GM19351 (cell line): ENCODE results near the gene BLOC1S5.

Experiments used
- ATAC-seq: cut with Tn5 transposase; IDR thresholded peaks from one replicate; pipeline ENCODE4 v1.9.1; 2021; ENCODE audit warnings: mild to moderate bottlenecking, moderate library complexity; ENCODE audit not compliant: unreplicated experiment

BLOC1S5 gene

GRCh38 chr6:8063761-8064637 lies at the start of gene BLOC1S5:
BLOC1S5 (minus strand) TSS chr6:8064389; CDS start chr6:8064376, 13 bp downstream.
- ATAC-seq: peak; percentile 83

- no peak for ATAC-seq
These were observed 49.0 kb upstream of the BLOC1S5 start for GRCh38 chr6:8113131-8113654.

- no peak for ATAC-seq
These were observed 46.5 kb upstream of the BLOC1S5 start for GRCh38 chr6:8110725-8111124.

GRCh38 chr6:8110117-8110721 lies 46.0 kb upstream of the BLOC1S5 start:
- ATAC-seq: peak; percentile 85

GRCh38 chr6:8108759-8109539 lies 44.8 kb upstream of the BLOC1S5 start:
- no peak for ATAC-seq

- ATAC-seq: no peak
These were observed 44.0 kb upstream of the BLOC1S5 start for GRCh38 chr6:8108031-8108660.

- ATAC-seq: no peak
These were observed 41.6 kb upstream of the BLOC1S5 start for GRCh38 chr6:8105791-8106190.

- no peak for ATAC-seq
These were observed 39.5 kb upstream of the BLOC1S5 start for GRCh38 chr6:8103726-8104125.

- ATAC-seq: peak; percentile 98
These were observed 38.2 kb upstream of the BLOC1S5 start, which contains the start of gene EEF1E1 for GRCh38 chr6:8102122-8102958. EEF1E1 (minus strand) TSS chr6:8102548; CDS start chr6:8102521, 27 bp downstream.

- ATAC-seq: no peak
These were observed 36.1 kb upstream of the BLOC1S5 start for GRCh38 chr6:8100159-8100854.

GRCh38 chr6:8090650-8091049 lies 26.5 kb upstream of the BLOC1S5 start:
- ATAC-seq: no peak

- no peak for ATAC-seq
These were observed 24.7 kb upstream of the BLOC1S5 start for GRCh38 chr6:8088886-8089285.

- ATAC-seq: no peak
These were observed 23.9 kb upstream of the BLOC1S5 start for GRCh38 chr6:8087870-8088754.

GRCh38 chr6:8086755-8087306 lies 22.6 kb upstream of the BLOC1S5 start:
- no peak for ATAC-seq

GRCh38 chr6:8085053-8085511 lies 20.9 kb upstream of the BLOC1S5 start:
- no peak for ATAC-seq

GRCh38 chr6:8084586-8084985 lies 20.4 kb upstream of the BLOC1S5 start:
- ATAC-seq: no peak

- ATAC-seq: no peak
These were observed 19.0 kb upstream of the BLOC1S5 start for GRCh38 chr6:8082954-8083858.
